Vagina (tissue), 2 donors: ENCODE data around the gene NRSN1. TPM values are rescaled to one million over a fixed set of nuclear protein-coding genes. Genes with fewer than 3 reads are reported as not detected.

ENCODE experiments used
- DNase-seq, 2 donors: peaks; one replicate each; pipeline ENCODE4 v3.0.0-alpha.2; 2017; ENCODE audit errors: extremely low spot score in 2 of 2
- H3K27ac ChIP-seq: fragments of 200-600 bp; sonication (generic); one replicate; pipeline ENCODE4 v1.5.1; 2019
- H3K27me3 ChIP-seq: fragments of 200-600 bp; sonication (generic); one replicate; pipeline ENCODE4 v1.5.1; 2019
- H3K36me3 ChIP-seq, 2 donors: fragments of 200-600 bp; sonication (generic); one replicate each; pipeline ENCODE4 v1.5.1; 2017 to 2019
- H3K4me1 ChIP-seq: fragments of 200-600 bp; sonication (generic); one replicate; pipeline ENCODE4 v1.5.1; 2019
- H3K4me3 ChIP-seq, 2 donors: fragments of 200-600 bp; sonication (generic); 1 replicate in 1 of 2; 2 replicates in 1 of 2; pipeline ENCODE4 v1.5.1; 2016 to 2019
- H3K9me3 ChIP-seq: fragments of 200-600 bp; sonication (generic); one replicate; pipeline ENCODE4 v1.5.1; 2019
- POLR2A ChIP-seq, 2 donors: fragments of 450-650 bp; IDR thresholded peaks; one replicate each; pipeline ENCODE4 v1.6.1; 2017; ENCODE audit warnings: antibody characterized with exemption in 2 of 2, mild to moderate bottlenecking in 2 of 2, moderate library complexity in 2 of 2
- POLR2AphosphoS5 ChIP-seq, 2 donors: sonication (generic); formaldehyde crosslinking; IDR thresholded peaks; one replicate each; pipeline ENCODE4 v1.9.0; 2017; ENCODE audit warnings: antibody characterized with exemption in 2 of 2, mild to moderate bottlenecking in 2 of 2, low read depth in 1 of 2; ENCODE audit not compliant: insufficient read depth in 1 of 2
- intact Hi-C: fragments of 100-400 bp; cut with DNase I; formaldehyde crosslinking; loops from one replicate; pipeline ENCODE4 v1.15.1; 2023
- total RNA-seq: library from RNA; depleted of rRNA; stranded (reverse); fragments of >200 nt; gene quantifications from one replicate; pipeline ENCODE4 v1.2.3, GENCODE V29; 2016
- TF ChIP-seq, protein P1 (sequence below), 3 experiments: fragments of 450-650 bp in 2 of 3; fragments of 200-600 bp in 1 of 3; sonication (generic) in 1 of 3; IDR thresholded peaks; one replicate each; pipeline ENCODE4 v1.5.1; 2017 to 2019; ENCODE audit warnings: antibody characterized with exemption in 3 of 3, mild to moderate bottlenecking in 2 of 3, moderate library complexity in 2 of 3

Gene NRSN1
- total RNA-seq, 1 donor from 2014 or later: 1.5 TPM

DNA sequence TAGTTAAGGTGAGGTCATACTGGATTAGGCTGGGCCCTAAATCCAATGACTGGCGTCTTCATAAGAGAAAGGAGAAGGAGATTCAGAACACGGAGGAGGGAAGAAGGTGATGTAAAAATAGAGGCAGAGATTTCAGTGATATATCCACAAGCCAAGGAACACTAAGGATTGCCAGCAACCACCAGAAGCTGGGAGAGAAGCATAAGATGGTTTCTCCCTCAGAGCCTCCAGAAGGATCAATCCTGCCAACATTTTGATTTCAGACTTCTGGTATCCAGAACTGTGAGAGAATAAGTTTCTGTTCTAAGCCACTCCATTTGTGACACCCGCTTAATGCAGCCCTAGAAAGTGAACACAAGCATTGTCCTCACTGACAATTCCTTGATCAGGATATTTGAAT, 33.6 kb upstream of the NRSN1 start:
- intact Hi-C loops: no loop called here
- no peak overlapping the region for H3K4me3 ChIP-seq
- H3K27ac ChIP-seq: no peak overlapping the region
- H3K27me3 ChIP-seq: no peaks in the 10 kb centered on the region
- no peaks in the 10 kb centered on the region for H3K36me3 ChIP-seq
- TF ChIP-seq POLR2AphosphoS5 (IDR thresholded peaks at IDR 0.05; ENCODE audit: insufficient read depth in 1 of 2, low read depth in 1 of 2): no peak
- TF ChIP-seq POLR2A (IDR thresholded peaks at IDR 0.05): no peak
- TF ChIP-seq, protein P1, sequence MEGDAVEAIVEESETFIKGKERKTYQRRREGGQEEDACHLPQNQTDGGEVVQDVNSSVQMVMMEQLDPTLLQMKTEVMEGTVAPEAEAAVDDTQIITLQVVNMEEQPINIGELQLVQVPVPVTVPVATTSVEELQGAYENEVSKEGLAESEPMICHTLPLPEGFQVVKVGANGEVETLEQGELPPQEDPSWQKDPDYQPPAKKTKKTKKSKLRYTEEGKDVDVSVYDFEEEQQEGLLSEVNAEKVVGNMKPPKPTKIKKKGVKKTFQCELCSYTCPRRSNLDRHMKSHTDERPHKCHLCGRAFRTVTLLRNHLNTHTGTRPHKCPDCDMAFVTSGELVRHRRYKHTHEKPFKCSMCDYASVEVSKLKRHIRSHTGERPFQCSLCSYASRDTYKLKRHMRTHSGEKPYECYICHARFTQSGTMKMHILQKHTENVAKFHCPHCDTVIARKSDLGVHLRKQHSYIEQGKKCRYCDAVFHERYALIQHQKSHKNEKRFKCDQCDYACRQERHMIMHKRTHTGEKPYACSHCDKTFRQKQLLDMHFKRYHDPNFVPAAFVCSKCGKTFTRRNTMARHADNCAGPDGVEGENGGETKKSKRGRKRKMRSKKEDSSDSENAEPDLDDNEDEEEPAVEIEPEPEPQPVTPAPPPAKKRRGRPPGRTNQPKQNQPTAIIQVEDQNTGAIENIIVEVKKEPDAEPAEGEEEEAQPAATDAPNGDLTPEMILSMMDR (IDR thresholded peaks at IDR 0.05): no peak
- no peaks in the 10 kb centered on the region for H3K9me3 ChIP-seq
- no peak for DNase-seq
- H3K4me1 ChIP-seq: no peaks in the 10 kb centered on the region

DNA sequence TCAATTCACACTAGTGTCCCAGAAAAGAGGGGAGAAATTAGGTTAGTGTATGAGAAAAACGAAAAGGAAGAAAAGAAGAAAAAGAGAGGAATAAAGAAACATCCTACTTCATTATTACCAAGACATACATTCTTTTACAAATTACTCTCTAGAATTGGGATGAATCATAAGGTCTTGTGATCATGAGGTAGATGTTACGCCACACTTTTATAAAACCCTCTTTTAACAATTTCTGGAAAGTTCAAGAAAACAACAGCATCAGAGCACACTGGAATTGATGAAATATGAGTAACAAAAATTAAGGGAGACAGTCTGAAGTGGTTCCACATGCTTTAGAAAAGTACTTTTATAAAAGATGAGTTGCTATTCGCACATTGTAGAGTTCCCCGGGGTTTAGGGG, 32.6 kb upstream of the NRSN1 start:
- no peaks in the 10 kb centered on the region for H3K9me3 ChIP-seq
- TF ChIP-seq POLR2AphosphoS5 (IDR thresholded peaks at IDR 0.05; ENCODE audit: insufficient read depth in 1 of 2, low read depth in 1 of 2) (no peak), POLR2A (IDR thresholded peaks at IDR 0.05) (no peak)
- TF ChIP-seq, protein P1 (IDR thresholded peaks at IDR 0.05): no peak
- no peaks in the 10 kb centered on the region for H3K36me3 ChIP-seq
- intact Hi-C loops: no loop called here
- no peak overlapping the region for H3K27ac ChIP-seq
- H3K4me1 ChIP-seq: no peaks in the 10 kb centered on the region
- H3K4me3 ChIP-seq: no peak overlapping the region
- DNase-seq: no peak
- H3K27me3 ChIP-seq: no peaks in the 10 kb centered on the region

DNA sequence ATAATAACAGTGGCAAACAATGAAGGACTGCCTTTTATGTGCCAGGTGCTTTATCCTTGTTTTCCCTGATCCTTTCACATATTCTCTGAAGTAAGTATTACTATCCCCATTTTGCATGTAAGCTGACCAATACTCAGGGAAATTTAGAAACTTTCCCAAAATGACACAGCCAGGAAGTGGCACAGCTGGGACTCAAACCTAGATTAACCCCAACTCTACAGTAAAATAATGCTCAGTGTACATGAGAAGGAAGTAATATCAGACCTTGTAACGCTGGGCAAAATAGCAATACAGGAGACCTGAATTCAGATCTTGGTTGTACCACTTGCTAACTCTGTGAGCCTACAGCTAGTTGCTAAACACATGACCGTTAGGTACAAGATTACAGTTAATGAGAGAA, 26.8 kb upstream of the NRSN1 start:
- no peak for TF ChIP-seq POLR2AphosphoS5 (IDR thresholded peaks at IDR 0.05; ENCODE audit: insufficient read depth in 1 of 2, low read depth in 1 of 2)
- TF ChIP-seq, protein P1 (IDR thresholded peaks at IDR 0.05): no peak
- TF ChIP-seq POLR2A (IDR thresholded peaks at IDR 0.05): no peak
- intact Hi-C loops: no loop called here
- Histone ChIP-seq H3K27ac (no peak overlapping the region), H3K4me3 (no peak overlapping the region), H3K4me1 (no peaks in the 10 kb centered on the region), H3K9me3 (no peaks in the 10 kb centered on the region), H3K27me3 (no peaks in the 10 kb centered on the region), H3K36me3 (no peaks in the 10 kb centered on the region)
- no peak for DNase-seq

GRCh38 chr6:24100024-24100769, 25.8 kb upstream of the NRSN1 start:
- Histone ChIP-seq H3K27ac (no peak overlapping the region), H3K9me3 (no peaks in the 10 kb centered on the region), H3K4me3 (no peak overlapping the region), H3K4me1 (no peaks in the 10 kb centered on the region), H3K27me3 (no peaks in the 10 kb centered on the region), H3K36me3 (no peaks in the 10 kb centered on the region)
- no peak for TF ChIP-seq POLR2AphosphoS5 (IDR thresholded peaks at IDR 0.05; ENCODE audit: insufficient read depth in 1 of 2, low read depth in 1 of 2)
- TF ChIP-seq POLR2A (IDR thresholded peaks at IDR 0.05): no peak
- TF ChIP-seq, protein P1 (IDR thresholded peaks at IDR 0.05): no peak
- DNase-seq: no peak
- intact Hi-C loops: no loop called here

DNA sequence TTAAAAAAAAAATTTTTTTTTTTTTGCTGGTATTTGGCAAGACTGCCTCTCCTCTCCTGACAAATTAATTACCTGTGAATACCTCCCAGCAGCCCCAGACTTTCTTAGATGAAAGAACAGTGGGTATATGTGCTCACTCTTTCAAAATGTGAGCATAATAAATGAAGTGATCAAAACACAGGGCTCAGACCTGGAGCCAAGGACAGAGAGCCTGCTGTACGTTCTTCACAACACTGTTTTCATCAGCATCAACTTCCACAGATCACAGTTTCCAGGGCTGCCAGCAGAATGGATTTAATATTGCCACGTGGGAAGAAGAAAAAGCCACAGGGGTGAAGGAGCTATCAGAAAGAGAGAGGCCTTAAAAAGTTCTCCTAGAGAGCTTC, 25.3 kb upstream of the NRSN1 start:
- no peak overlapping the region for H3K27ac ChIP-seq
- intact Hi-C loops: no loop called here
- TF ChIP-seq POLR2AphosphoS5 (IDR thresholded peaks at IDR 0.05; ENCODE audit: insufficient read depth in 1 of 2, low read depth in 1 of 2) (no peak), POLR2A (IDR thresholded peaks at IDR 0.05) (no peak)
- TF ChIP-seq, protein P1 (IDR thresholded peaks at IDR 0.05): no peak
- H3K36me3 ChIP-seq: no peaks in the 10 kb centered on the region
- no peak for DNase-seq
- no peaks in the 10 kb centered on the region for H3K27me3 ChIP-seq
- no peaks in the 10 kb centered on the region for H3K4me1 ChIP-seq
- H3K4me3 ChIP-seq: no peak overlapping the region
- no peaks in the 10 kb centered on the region for H3K9me3 ChIP-seq
